K562 (cell line): ENCODE data around the gene IL17REL. TPM values are rescaled to one million over a fixed set of nuclear protein-coding genes. Genes with fewer than 3 reads are reported as not detected.
A peak's percentile ranks its signal among the peaks of the same experiment; 100 is the strongest.

Experiments
- ATAC-seq: fragments of 200-7000 bp; cut with Tn5 transposase; 3 replicates; pipeline ENCODE4 v1.9.1; 2020; ENCODE audit warnings: moderate library complexity
- BruUV-seq: library from RNA; stranded (reverse); fragments of 400-500 nt; replicated peaks from 2 replicates; lab custom pipeline; 2021; lab: Mats Ljungman, UMichigan
- CTCF ChIA-PET: fragments of 300-600 bp; formaldehyde crosslinking; extraction: SDS; loops from one replicate; lab custom pipeline; 2021; ENCODE audit warnings: low intra/inter-chr PET ratio; lab: Yijun Ruan, JAX
- POLR2A ChIA-PET: fragments of 300-600, 350-650 bp; sonication (Branson Sonifier 250); formaldehyde crosslinking; extraction: SDS; loops from one replicate; lab custom pipeline; 2021; ENCODE audit warnings: antibody characterized with exemption, inconsistent platforms; lab: Yijun Ruan, JAX
- DNase-seq, 4 experiments: peaks; one replicate each; pipeline versions ENCODE4 v3.0.0 to v3.0.0-alpha.2; 2011 to 2018; ENCODE audit warnings: low spot score in 3 of 4, mixed read lengths in 3 of 4; ENCODE audit errors: extremely low read depth in 1 of 4
- FAIRE-seq: peaks from 2 replicates; lab custom pipeline; 2011; peaks lifted over from hg19 to GRCh38; lab: Jason Lieb, UNC
- H2AFZ ChIP-seq: 2 replicates; pipeline ENCODE4 v1.6.0; 2011; ENCODE audit warnings: low read depth, low read length, control low read depth, inconsistent platforms
- H3K27ac ChIP-seq: fragments of 200-600 bp; 3 replicates; pipeline ENCODE4 v1.8.0; 2011; ENCODE audit warnings: low read depth, mild to moderate bottlenecking, control low read depth, inconsistent platforms, low read length, moderate library complexity, mixed read lengths; ENCODE audit errors: extremely low read depth
- H3K27me3 ChIP-seq, 2 experiments: fragments of 300-600 bp in 1 of 2; 2 replicates in 1 of 2; 3 replicates in 1 of 2; pipeline versions ENCODE4 v1.6.0 to v1.8.0; 2011; ENCODE audit warnings: inconsistent platforms in 2 of 2, low read length in 2 of 2, mild to moderate bottlenecking in 1 of 2, mixed read lengths in 1 of 2, moderate library complexity in 1 of 2; ENCODE audit not compliant: control insufficient read depth in 2 of 2, insufficient read depth in 2 of 2
- H3K36me3 ChIP-seq: fragments of 300-600 bp; 3 replicates; pipeline ENCODE4 v1.8.0; 2011; ENCODE audit warnings: mild to moderate bottlenecking, low read length, inconsistent platforms; ENCODE audit not compliant: control insufficient read depth, insufficient read depth
- H3K4me1 ChIP-seq, 2 experiments: fragments of 200-600 bp in 1 of 2; replicated peaks in 1 of 2; 2 replicates in 1 of 2; 3 replicates in 1 of 2; pipeline versions ENCODE4 v1.5.1 to v1.8.0; 2011; ENCODE audit warnings: inconsistent platforms in 2 of 2, low read length in 2 of 2, mild to moderate bottlenecking in 1 of 2, mixed read lengths in 1 of 2, moderate library complexity in 1 of 2; ENCODE audit not compliant: control insufficient read depth in 2 of 2, insufficient read depth in 2 of 2
- H3K4me2 ChIP-seq: 2 replicates; pipeline ENCODE4 v1.6.1; 2011; ENCODE audit warnings: low read length, control low read depth, inconsistent platforms, mixed read lengths; ENCODE audit not compliant: insufficient read depth
- H3K4me3 ChIP-seq: fragments of 200-600 bp; sonication (generic), shearing (Covaris generic); 2 replicates; pipeline ENCODE4 v1.5.1; 2016; ENCODE audit warnings: control low read depth, inconsistent platforms
- H3K79me2 ChIP-seq: fragments of 200-600 bp; 3 replicates; pipeline ENCODE4 v1.8.0; 2011; ENCODE audit warnings: low read length, inconsistent platforms; ENCODE audit not compliant: control insufficient read depth, insufficient read depth
- H3K9ac ChIP-seq, 2 experiments: 2 replicates each; pipeline versions ENCODE4 v1.6.0 to v1.6.1; 2011; ENCODE audit warnings: low read depth in 2 of 2, low read length in 2 of 2, control low read depth in 1 of 2, inconsistent platforms in 1 of 2, mild to moderate bottlenecking in 1 of 2, mixed read lengths in 1 of 2; ENCODE audit not compliant: insufficient read depth in 1 of 2
- H3K9me1 ChIP-seq: one replicate; pipeline ENCODE4 v1.6.0; 2011; ENCODE audit warnings: inconsistent platforms, mild to moderate bottlenecking, low read length, moderate library complexity; ENCODE audit not compliant: control insufficient read depth, insufficient read depth
- H3K9me3 ChIP-seq: replicated peaks from 2 replicates; pipeline ENCODE4 v1.5.1; 2011; ENCODE audit warnings: low read depth, low read length, inconsistent platforms; ENCODE audit not compliant: control insufficient read depth, insufficient read depth
- H4K20me1 ChIP-seq: replicated peaks from 2 replicates; pipeline ENCODE4 v1.6.1; 2011; ENCODE audit warnings: low read length, inconsistent platforms, mixed read lengths; ENCODE audit not compliant: control insufficient read depth, insufficient read depth
- BCL6 ChIP-seq: fragments of 250-450 bp; sonication (Bioruptor Pico); IDR thresholded peaks from 2 replicates; pipeline ENCODE4 v1.4.0; 2020
- ELF1 ChIP-seq: fragments of 200-800 bp; sonication (Bioruptor generic); IDR thresholded peaks from 2 replicates; pipeline ENCODE4 v1.6.1; 2016; ENCODE audit warnings: missing genetic modification characterization, missing compliant biosample characterization
- HMGXB4 ChIP-seq: sonication (generic); formaldehyde crosslinking; IDR thresholded peaks from 2 replicates; pipeline ENCODE4 v1.8.1; 2023; ENCODE audit warnings: mild to moderate bottlenecking, missing genetic modification reagents
- HNRNPUL1 ChIP-seq: fragments of 200-400 bp; formaldehyde crosslinking; IDR thresholded peaks from 2 replicates; pipeline ENCODE4 v1.6.1; 2017; ENCODE audit warnings: low read length
- NCOA2 ChIP-seq, 2 experiments: fragments of 450-650 bp; IDR thresholded peaks; 2 replicates each; pipeline ENCODE4 v1.6.1; 2018; ENCODE audit warnings: mild to moderate bottlenecking in 2 of 2, moderate library complexity in 1 of 2; ENCODE audit not compliant: partially characterized antibody in 2 of 2
- WGBS: fragments of 100-300 bp; shearing (Covaris generic); methylation state at CpG from one replicate; pipeline ENCODE4 v1.1.6; 2016; ENCODE audit warnings: low coverage, mixed read lengths; ENCODE audit not compliant: insufficient coverage; ENCODE audit errors: missing lambda C conversion rate; 5-methylcytosine and 5-hydroxymethylcytosine counted together
- in situ Hi-C: fragments of 300-500 bp; cut with MboI; formaldehyde crosslinking; loops from 4 replicates; pipeline ENCODE4 v1.15.0; 2018; ENCODE audit warnings: inconsistent platforms, mixed read lengths
- intact Hi-C: fragments of 100-400 bp; cut with micrococcal nuclease; formaldehyde crosslinking; loops from 2 replicates; pipeline ENCODE4 v1.14.2; 2022
- polyA plus RNA-seq, 8 experiments: library from polyadenylated mRNA; depleted of rRNA in 4 of 8; stranded (reverse) in 5 of 8; unstranded in 3 of 8; fragments of >200 nt; fragmentation: Nextera tagmentation in 2 of 8; fragmentation: Illumina TruSeq in 1 of 8; extraction: Ambion mirVana in 2 of 8; extraction: Trizol in 1 of 8; gene quantifications; 2 replicates each; pipeline versions ENCODE4 v1.2.1 to v1.2.3, GENCODE V29; 2011 to 2014; ENCODE audit warnings: inconsistent platforms in 1 of 8, missing spikeins in 1 of 8
- total RNA-seq, 7 experiments: library from RNA; depleted of rRNA in 6 of 7; stranded (reverse); fragments of >200 nt in 6 of 7; fragmentation: Illumina TruSeq in 2 of 7; extraction: Trizol in 2 of 7; gene quantifications; 2 replicates each; pipeline versions ENCODE4 v1.2.1 to v1.2.3, GENCODE V29; 2011 to 2021; ENCODE audit warnings: low replicate concordance in 1 of 7
- TF ChIP-seq, protein P1 (sequence below): sonication (generic); formaldehyde crosslinking; IDR thresholded peaks from 2 replicates; pipeline ENCODE4 v1.8.0; 2022; ENCODE audit warnings: mild to moderate bottlenecking, missing genetic modification reagents

IL17REL gene
- total and polyA plus RNA-seq, 9 of the 15 experiments (the other 6 are each of a cell fraction or from before 2014, with no cell fraction given): 0.05 to 0.42 (median 0.11) TPM; not detected in 4

- no peak overlapping the region for H3K4me2 ChIP-seq
- H3K4me1 ChIP-seq: peaks cover 12 to 94% of the 10 kb centered on the region in 2 experiments
- in situ Hi-C loops (no loop called here), intact Hi-C loops (no loop called here)
- H3K9me1 ChIP-seq: no peaks in the 10 kb centered on the region
- H3K36me3 ChIP-seq: no peaks in the 10 kb centered on the region
- POLR2A ChIA-PET: interaction anchor here (0.6 kb wide), 1 partner anchor 11 kb away, joined by 3 read pairs; no protein-coding TSS in a partner anchor
- H3K4me3 ChIP-seq: no peak overlapping the region
- ATAC-seq (no peak), FAIRE-seq (no peak), DNase-seq (no peak)
- no peaks in the 10 kb centered on the region for H3K9me3 ChIP-seq
- 70% methylated on average over 13 of the region's 15 CpGs for WGBS
- peak overlapping the region in 1 of 2 experiments; percentile 36; a peak in 1 of 4 replicates for H3K9ac ChIP-seq
- no peaks in the 10 kb centered on the region for H3K27me3 ChIP-seq
- no peak for TF ChIP-seq NCOA2 (IDR thresholded peaks at IDR 0.05; ENCODE audit: partially characterized antibody in 2 of 2)
- no peak for TF ChIP-seq ELF1 (tag)
- no peaks in the 10 kb centered on the region for H4K20me1 ChIP-seq
- no peak overlapping the region for H3K27ac ChIP-seq
- no peak overlapping the region for H2AFZ ChIP-seq
- CTCF ChIA-PET: no interaction called here
- H3K79me2 ChIP-seq: peaks cover 8% of the 10 kb centered on the region
- BruUV-seq: no TSS peak
These were observed 57.5 kb downstream of the IL17REL start for GRCh38 chr22:49954991-49955580.

DNA sequence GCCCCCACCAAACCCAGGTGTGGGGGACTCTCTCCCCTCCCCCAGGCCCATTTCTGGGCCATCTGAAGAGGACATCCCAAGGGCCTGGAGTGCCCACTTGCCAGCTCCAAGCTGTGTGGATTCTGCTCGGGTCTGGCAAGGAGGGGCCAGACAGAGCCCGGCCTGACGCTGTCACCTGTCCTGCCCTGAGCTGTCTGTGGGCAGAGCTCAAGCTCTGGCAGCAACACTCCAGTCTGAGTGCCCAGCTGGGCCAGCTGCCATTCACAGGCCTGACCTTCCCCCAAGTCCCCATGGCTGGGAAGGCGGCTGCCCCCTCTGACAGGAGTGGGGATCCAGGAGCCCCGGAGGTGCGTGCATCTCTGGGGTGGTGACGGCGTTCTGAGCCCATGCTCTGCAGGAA, 58.2 kb downstream of the IL17REL start:
- BruUV-seq: no TSS peak
- in situ Hi-C loops (no loop called here), intact Hi-C loops (no loop called here)
- WGBS: no CpG with 5 or more reads among the region's 8 CpGs
- FAIRE-seq (no peak), ATAC-seq (no peak), DNase-seq (no peak)
- H3K9me1 ChIP-seq: no peaks in the 10 kb centered on the region
- TF ChIP-seq HNRNPUL1 (no peak), BCL6 (CRISPR knock-in tag) (no peak), HMGXB4 (CRISPR knock-in tag) (no peak)
- TF ChIP-seq, protein P1, sequence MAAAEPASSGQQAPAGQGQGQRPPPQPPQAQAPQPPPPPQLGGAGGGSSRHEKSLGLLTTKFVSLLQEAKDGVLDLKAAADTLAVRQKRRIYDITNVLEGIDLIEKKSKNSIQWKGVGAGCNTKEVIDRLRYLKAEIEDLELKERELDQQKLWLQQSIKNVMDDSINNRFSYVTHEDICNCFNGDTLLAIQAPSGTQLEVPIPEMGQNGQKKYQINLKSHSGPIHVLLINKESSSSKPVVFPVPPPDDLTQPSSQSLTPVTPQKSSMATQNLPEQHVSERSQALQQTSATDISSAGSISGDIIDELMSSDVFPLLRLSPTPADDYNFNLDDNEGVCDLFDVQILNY (CRISPR knock-in tag): no peak
- no peaks in the 10 kb centered on the region for H4K20me1 ChIP-seq
- H3K4me3 ChIP-seq: no peak overlapping the region
- H3K4me2 ChIP-seq: no peak overlapping the region
- CTCF ChIA-PET: no interaction called here
- H3K9me3 ChIP-seq: no peaks in the 10 kb centered on the region
- H3K4me1 ChIP-seq: peaks cover 7 to 94% of the 10 kb centered on the region in 2 experiments
- H3K27me3 ChIP-seq: no peaks in the 10 kb centered on the region
- no peak overlapping the region for H3K9ac ChIP-seq
- H3K27ac ChIP-seq: no peak overlapping the region
- H3K36me3 ChIP-seq: no peaks in the 10 kb centered on the region
- POLR2A ChIA-PET: no interaction called here
- peaks cover under 1% of the 10 kb centered on the region; the same call in 2 of the 3 replicates for H3K79me2 ChIP-seq
- no peak overlapping the region for H2AFZ ChIP-seq
